T-helper 9 cell (primary cell): Measurements from ENCODE around the gene UBE2E2.

Experiments
- DNase-seq: peaks from one replicate; pipeline ENCODE4 v3.0.0-alpha.2; 2020

The UBE2E2 gene

GRCh38 chr3:23198801-23199200 is 4.3 kb upstream of the UBE2E2 start:
- no peak for DNase-seq

- no peak for DNase-seq
Measured at GRCh38 chr3:23199649-23200048, 3.5 kb upstream of the UBE2E2 start.

- DNase-seq, result no peak
Measured at GRCh38 chr3:23201154-23201838, 1.8 kb upstream of the UBE2E2 start.

- no peak for DNase-seq
Measured at GRCh38 chr3:23202203-23202920, 765 bp upstream of the UBE2E2 start.

GRCh38 chr3:23203708-23204330 is 692 bp downstream of the UBE2E2 start:
- DNase-seq, result no peak

GRCh38 chr3:23206366-23206765 is 3.2 kb downstream of the UBE2E2 start:
- DNase-seq, result no peak

- DNase-seq, result no peak
Measured at GRCh38 chr3:23209103-23209502, 6.0 kb downstream of the UBE2E2 start.

GRCh38 chr3:23209747-23210487 is 6.8 kb downstream of the UBE2E2 start:
- DNase-seq, result no peak

- DNase-seq, result no peak
Measured at GRCh38 chr3:23213813-23214212, 10.7 kb downstream of the UBE2E2 start.

- no peak for DNase-seq
Measured at GRCh38 chr3:23217872-23218554, 14.9 kb downstream of the UBE2E2 start.

GRCh38 chr3:23219117-23219516 is 16.0 kb downstream of the UBE2E2 start:
- DNase-seq, result no peak

- no peak for DNase-seq
Measured at GRCh38 chr3:23219552-23219951, 16.4 kb downstream of the UBE2E2 start.

GRCh38 chr3:23221136-23221535 is 18.0 kb downstream of the UBE2E2 start:
- no peak for DNase-seq

- no peak for DNase-seq
Measured at GRCh38 chr3:23232016-23232415, 28.9 kb downstream of the UBE2E2 start.

- no peak for DNase-seq
Measured at GRCh38 chr3:23232854-23233253, 29.7 kb downstream of the UBE2E2 start.

GRCh38 chr3:23235264-23235663 is 32.1 kb downstream of the UBE2E2 start:
- DNase-seq, result no peak

GRCh38 chr3:23236890-23237289 is 33.8 kb downstream of the UBE2E2 start:
- no peak for DNase-seq

GRCh38 chr3:23238156-23238555 is 35.0 kb downstream of the UBE2E2 start:
- no peak for DNase-seq

GRCh38 chr3:23238578-23238977 is 35.5 kb downstream of the UBE2E2 start:
- DNase-seq, result no peak

- no peak for DNase-seq
Measured at GRCh38 chr3:23239211-23240068, 36.3 kb downstream of the UBE2E2 start.

GRCh38 chr3:23240171-23240785 is 37.2 kb downstream of the UBE2E2 start:
- no peak for DNase-seq
